ENCODE data around the gene TSPOAP1. TPM values are rescaled to one million over a fixed set of nuclear protein-coding genes. Genes with fewer than 3 reads are reported as not detected.
A peak's percentile ranks its signal among the peaks of the same experiment; 100 is the strongest.

TSPOAP1 gene
- total RNA-seq, 1 donor from 2014 or later: 7.1 TPM

- no peak overlapping the region for H3K27ac ChIP-seq
These were observed 26.1 kb upstream of the TSPOAP1 start for GRCh38 chr17:58354541-58355216.

GRCh38 chr17:58353389-58353825 lies 24.8 kb upstream of the TSPOAP1 start:
- TF ChIP-seq CTCF (IDR thresholded peaks at IDR 0.05): no peak
- TF ChIP-seq POLR2A (IDR thresholded peaks at IDR 0.05): no peak
- TF ChIP-seq POLR2AphosphoS5 (IDR thresholded peaks at IDR 0.05; ENCODE audit: insufficient read depth in 1 of 2, low read depth in 1 of 2): no peak
- Histone ChIP-seq H3K4me1 (peaks cover 24% of the 10 kb centered on the region), H3K27me3 (no peaks in the 10 kb centered on the region), H3K4me3 (peak overlapping the region in 1 of 2 donors; percentile 79), H3K36me3 (peaks cover 0 to 28% of the 10 kb centered on the region in 2 donors), H3K27ac (peak overlapping the region; percentile 91), H3K9me3 (no peaks in the 10 kb centered on the region)
- intact Hi-C loops (cut with DNase I): no loop called here
- no peak for DNase-seq (ENCODE audit: extremely low spot score in 2 of 2)

More at GRCh38 chr17:58354541-58355216, 26.1 kb upstream of the TSPOAP1 start:
- TF ChIP-seq POLR2AphosphoS5 (IDR thresholded peaks at IDR 0.05; ENCODE audit: insufficient read depth in 1 of 2, low read depth in 1 of 2) (no peak), CTCF (IDR thresholded peaks at IDR 0.05) (no peak), POLR2A (IDR thresholded peaks at IDR 0.05) (no peak)
- peaks cover 0 to 15% of the 10 kb centered on the region in 2 donors for H3K36me3 ChIP-seq
- intact Hi-C loops (cut with DNase I): no loop called here
- no peak for DNase-seq (ENCODE audit: extremely low spot score in 2 of 2)
- peaks cover 24% of the 10 kb centered on the region for H3K4me1 ChIP-seq
- no peaks in the 10 kb centered on the region for H3K27me3 ChIP-seq
- no peaks in the 10 kb centered on the region for H3K9me3 ChIP-seq
- H3K4me3 ChIP-seq: no peak overlapping the region

- TF ChIP-seq POLR2AphosphoS5 (IDR thresholded peaks at IDR 0.05; ENCODE audit: insufficient read depth in 1 of 2, low read depth in 1 of 2): no peak
- no peak for TF ChIP-seq POLR2A (IDR thresholded peaks at IDR 0.05)
- TF ChIP-seq CTCF (IDR thresholded peaks at IDR 0.05): no peak
- no peak for DNase-seq (ENCODE audit: extremely low spot score in 2 of 2)
- peaks cover 24% of the 10 kb centered on the region for H3K4me1 ChIP-seq
- peak overlapping the region; percentile 91 for H3K27ac ChIP-seq
- no peaks in the 10 kb centered on the region for H3K9me3 ChIP-seq
- peaks cover 0 to 34% of the 10 kb centered on the region in 2 donors for H3K36me3 ChIP-seq
- H3K27me3 ChIP-seq: no peaks in the 10 kb centered on the region
- peak overlapping the region; percentile 64 to 79 for H3K4me3 ChIP-seq
- intact Hi-C loops (cut with DNase I): no loop called here
These were observed 24.2 kb upstream of the TSPOAP1 start for GRCh38 chr17:58352596-58353388.

DNA sequence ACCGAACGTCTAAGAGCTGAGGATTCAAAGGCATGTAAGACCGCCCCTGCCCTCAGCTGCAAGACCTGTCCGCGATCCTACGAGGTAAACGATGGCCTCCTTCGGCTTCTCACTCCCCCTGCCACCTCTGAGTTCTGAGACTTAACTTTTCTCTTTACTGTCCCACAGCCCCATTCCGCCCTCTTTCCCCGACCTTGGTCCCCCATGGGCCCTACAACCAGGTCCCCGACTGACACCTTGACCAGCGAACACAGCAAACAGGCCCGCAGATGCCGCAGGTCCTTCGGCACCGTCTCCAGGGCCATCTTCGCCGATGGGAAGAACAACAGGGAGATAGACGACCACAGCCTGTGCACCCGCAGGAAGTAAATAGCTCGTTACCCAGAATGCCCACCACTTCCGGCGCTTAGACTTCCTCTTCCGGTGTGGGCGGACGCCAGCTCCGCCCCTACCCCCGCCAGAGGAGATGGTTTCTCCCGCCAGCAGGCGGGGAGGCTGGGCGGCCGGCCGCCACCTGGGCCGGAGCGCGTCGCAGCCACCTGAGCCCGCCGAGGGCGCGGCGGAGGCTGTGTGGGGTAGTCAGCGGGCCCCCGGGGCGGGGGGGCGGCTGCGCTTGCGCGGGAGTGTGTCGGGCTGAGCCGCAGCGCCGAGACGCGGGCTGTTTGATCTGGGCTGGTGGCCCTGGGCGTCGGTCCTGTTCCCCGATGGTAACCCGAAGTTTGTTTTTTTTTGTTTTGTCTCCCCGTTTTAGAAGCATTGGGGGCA lies 23.4 kb upstream of the TSPOAP1 start, which contains the start of gene SUPT4H1:
TSS of gene SUPT4H1 (minus strand) at position 371 of the 765 bp plus-strand sequence. CDS start at position 305, 66 bp downstream.
- intact Hi-C loops (cut with DNase I): no loop called here

More for the DNA sequence above, 23.4 kb upstream of the TSPOAP1 start, which contains the start of gene SUPT4H1:
- H3K4me3 ChIP-seq: peak within 1 kb of the TSS; percentile 64 to 79
- H3K9me3 ChIP-seq: no peaks in the 10 kb centered on the region
- no peak for TF ChIP-seq CTCF (IDR thresholded peaks at IDR 0.05)
- peak; percentile 82 to 96 for TF ChIP-seq POLR2AphosphoS5 (IDR thresholded peaks at IDR 0.05; ENCODE audit: insufficient read depth in 1 of 2, low read depth in 1 of 2)
- peak in 1 of 2 donors; percentile 81 for TF ChIP-seq POLR2A (IDR thresholded peaks at IDR 0.05)
- no peaks in the 10 kb centered on the region for H3K27me3 ChIP-seq
- peaks cover 0 to 42% of the 10 kb centered on the region in 2 donors for H3K36me3 ChIP-seq
- DNase-seq (ENCODE audit: extremely low spot score in 2 of 2): no peak
- H3K27ac ChIP-seq: peak within 1 kb of the TSS; percentile 91
- H3K4me1 ChIP-seq: peaks cover 24% of the 10 kb centered on the region
